KOPT-K1 (cell line): Measurements from ENCODE around the gene DNAJC15.
"Not testable (repeated sequence)": the region's sequence is repeated elsewhere in the genome, so short reads cannot be mapped to it uniquely, and the experiment has no call there.

Experiments used
- H3K27ac ChIP-seq: fragments of 200-600 bp; sonication (generic); 2 replicates; pipeline ENCODE4 v1.5.1; 2016; ENCODE audit warnings: antibody characterized with exemption, mild to moderate bottlenecking, low read depth, low read length; ENCODE audit not compliant: poor library complexity, severe bottlenecking
- H3K36me3 ChIP-seq: fragments of 200-600 bp; sonication (generic); 2 replicates; pipeline ENCODE4 v1.5.1; 2017; ENCODE audit warnings: antibody characterized with exemption, mild to moderate bottlenecking, low read length, moderate library complexity; ENCODE audit not compliant: insufficient read depth
- H3K9me3 ChIP-seq: fragments of 200-600 bp; sonication (generic); 2 replicates; pipeline ENCODE4 v1.5.1; 2017; ENCODE audit warnings: antibody characterized with exemption, low read length, mild to moderate bottlenecking; ENCODE audit not compliant: insufficient read depth, poor library complexity, severe bottlenecking

The DNAJC15 gene

DNA sequence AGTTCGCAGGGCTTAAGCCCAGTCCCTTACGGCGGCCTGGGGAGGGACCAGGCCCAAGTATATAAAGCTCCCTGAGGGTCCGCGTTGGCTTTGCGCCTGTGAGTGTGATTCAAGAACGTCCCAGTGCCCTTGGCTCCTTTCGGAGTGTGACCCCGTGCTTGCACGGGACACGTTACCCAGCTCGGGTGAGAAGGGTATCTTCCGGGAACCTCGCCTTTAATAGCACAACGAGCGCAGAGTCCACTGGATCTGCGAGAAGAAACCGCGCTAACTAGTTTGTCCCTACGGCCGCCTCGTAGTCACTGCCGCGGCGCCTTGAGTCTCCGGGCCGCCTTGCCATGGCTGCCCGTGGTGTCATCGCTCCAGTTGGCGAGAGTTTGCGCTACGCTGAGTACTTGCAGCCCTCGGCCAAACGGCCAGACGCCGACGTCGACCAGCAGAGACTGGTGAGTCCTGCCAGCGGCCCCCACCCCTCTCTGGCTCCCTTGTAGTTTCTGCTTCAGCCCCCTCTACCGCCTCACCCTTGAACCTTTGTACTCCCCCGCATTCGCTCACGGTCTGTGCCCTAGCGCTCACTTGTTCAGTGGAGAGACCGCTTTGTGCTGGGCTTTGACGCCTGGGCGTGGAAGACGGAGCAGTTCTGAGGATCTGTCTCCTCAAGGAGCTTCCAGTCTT lies at the start of gene DNAJC15:
TSS of gene DNAJC15 (plus strand) at position 298 of the 675 bp plus-strand sequence. CDS start at position 339, 41 bp downstream.
- Histone ChIP-seq H3K27ac (peak within 1 kb of the TSS; percentile 49), H3K36me3 (no peaks in the 10 kb centered on the region), H3K9me3 (no peaks in the 10 kb centered on the region)

DNA sequence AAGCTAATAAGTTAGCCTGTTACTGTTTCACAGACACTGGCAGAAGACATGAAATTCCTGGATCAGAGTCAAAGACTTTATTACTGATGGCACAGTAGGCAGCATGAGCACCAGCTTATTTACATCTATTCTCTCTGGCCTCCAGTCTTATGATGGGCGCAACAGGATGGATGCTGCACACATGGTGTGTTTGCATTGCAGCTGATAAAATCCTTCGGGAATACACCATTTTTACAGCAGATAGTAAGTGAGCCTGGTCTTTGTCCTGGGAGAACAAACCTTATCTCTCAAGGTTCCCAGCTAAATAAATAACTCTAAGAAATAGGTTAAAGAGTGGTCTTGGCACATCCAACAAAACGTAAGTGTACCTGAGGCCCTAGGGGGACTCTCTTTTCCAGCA lies 47.3 kb upstream of the DNAJC15 start:
- H3K36me3 ChIP-seq = peaks cover 32% of the 10 kb centered on the region
- H3K27ac ChIP-seq = no peak overlapping the region
- peaks cover 26% of the 10 kb centered on the region for H3K9me3 ChIP-seq

DNA sequence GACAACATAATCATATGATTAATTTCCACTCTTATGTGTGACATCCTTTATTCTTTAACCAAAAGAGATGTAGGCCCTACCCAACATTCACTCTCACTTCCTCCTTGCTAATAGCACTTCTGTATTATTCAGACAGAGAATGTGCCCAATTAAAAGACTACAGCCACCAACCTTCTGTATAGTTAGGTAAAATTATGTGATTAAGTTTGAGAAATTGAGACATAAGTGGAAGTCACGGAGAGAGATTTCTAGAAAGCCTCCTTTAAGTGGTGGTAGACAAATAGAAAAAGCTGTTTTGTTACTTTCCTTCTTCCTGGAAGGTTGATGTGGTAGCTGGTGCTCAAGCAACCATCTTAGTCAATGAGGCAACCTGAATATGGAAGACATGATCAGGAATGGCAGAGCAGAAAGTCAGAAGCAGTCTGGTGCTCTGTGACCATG lies 46.1 kb upstream of the DNAJC15 start:
- H3K27ac ChIP-seq = no peak overlapping the region
- peaks cover 36% of the 10 kb centered on the region for H3K9me3 ChIP-seq
- H3K36me3 ChIP-seq = peaks cover 24% of the 10 kb centered on the region

DNA sequence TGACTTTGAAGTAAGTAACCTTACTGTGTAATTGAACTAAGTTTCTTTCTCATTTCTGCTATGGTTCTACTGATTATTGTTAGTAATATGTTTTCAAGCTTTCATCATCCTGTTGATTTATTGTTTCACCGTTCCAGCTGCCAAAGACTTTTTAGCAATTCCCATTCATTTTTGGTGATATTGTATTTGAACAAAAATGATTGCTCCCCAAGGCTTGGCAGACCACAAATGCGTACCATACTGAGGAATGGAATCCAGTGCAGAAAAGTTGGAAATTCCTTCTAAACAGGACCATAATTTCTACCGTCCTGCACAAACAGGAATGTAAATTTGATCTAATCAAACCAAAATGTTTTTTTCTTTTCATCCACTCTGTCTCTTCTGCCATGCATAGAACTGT lies 42.1 kb upstream of the DNAJC15 start:
- Histone ChIP-seq H3K27ac (no peak overlapping the region), H3K36me3 (peaks cover 17% of the 10 kb centered on the region), H3K9me3 (peaks cover 40% of the 10 kb centered on the region)

DNA sequence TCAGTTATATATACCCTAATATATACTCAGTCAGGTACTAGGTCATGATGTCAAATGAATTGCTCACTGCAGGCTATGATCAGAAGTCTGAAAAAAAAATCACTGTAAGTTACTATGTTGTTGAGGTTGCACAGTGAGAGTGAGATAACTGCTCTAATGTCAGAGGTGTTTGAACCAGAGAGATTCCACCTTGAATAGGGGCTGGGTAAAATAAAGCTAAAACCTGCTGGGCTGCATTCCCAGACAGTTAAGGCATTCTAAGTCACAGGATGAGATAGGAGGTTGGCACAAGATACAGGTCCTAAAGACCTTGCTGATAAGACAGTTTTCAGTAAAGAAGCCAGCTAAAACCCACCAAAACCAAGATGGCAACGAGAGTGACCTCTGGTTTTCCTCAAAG lies 41.5 kb upstream of the DNAJC15 start:
- Histone ChIP-seq H3K9me3 (peaks cover 40% of the 10 kb centered on the region), H3K36me3 (peaks cover 17% of the 10 kb centered on the region), H3K27ac (no peak overlapping the region)

DNA sequence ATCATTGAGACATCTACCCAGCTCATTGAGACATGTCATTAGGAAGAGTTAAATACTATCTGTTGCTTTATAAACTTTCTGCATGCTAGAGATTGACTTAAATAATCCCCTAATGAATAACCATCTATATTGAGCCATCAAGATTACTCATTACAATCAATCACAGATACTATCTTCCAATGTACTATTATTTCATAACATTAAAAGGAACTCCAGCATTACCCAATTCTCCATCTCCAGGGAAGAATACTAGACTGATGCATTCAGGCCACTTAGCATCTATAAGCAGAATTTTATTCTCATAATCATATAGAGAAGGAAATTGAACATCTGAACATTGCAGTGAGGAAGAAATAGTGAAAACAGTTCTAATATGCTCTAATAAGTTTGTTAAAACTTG lies 39.4 kb upstream of the DNAJC15 start:
- Histone ChIP-seq H3K27ac (no peak overlapping the region), H3K36me3 (peaks cover 17% of the 10 kb centered on the region), H3K9me3 (peaks cover 29% of the 10 kb centered on the region)

DNA sequence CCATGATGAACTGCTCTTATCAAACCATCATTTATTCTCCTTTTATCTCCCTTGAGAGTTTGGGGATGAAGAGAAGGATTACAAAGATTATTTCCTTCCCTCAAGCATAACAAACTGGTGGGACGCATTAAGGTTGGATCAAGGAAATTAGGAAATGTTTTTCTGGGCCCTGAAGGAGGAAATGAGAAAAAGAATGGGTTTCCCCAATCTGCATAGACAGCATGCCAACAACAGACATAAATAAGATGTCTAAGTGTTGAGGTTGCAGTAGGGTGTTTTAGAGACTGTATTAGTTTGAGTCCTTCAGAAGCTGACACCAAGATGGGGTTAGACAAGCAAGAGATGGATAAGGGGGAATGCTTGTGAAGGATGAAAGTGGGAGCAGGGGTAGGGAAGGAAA lies 38.7 kb upstream of the DNAJC15 start:
- H3K36me3 ChIP-seq = peaks cover 16% of the 10 kb centered on the region
- H3K27ac ChIP-seq = no peak overlapping the region
- peaks cover 27% of the 10 kb centered on the region for H3K9me3 ChIP-seq

DNA sequence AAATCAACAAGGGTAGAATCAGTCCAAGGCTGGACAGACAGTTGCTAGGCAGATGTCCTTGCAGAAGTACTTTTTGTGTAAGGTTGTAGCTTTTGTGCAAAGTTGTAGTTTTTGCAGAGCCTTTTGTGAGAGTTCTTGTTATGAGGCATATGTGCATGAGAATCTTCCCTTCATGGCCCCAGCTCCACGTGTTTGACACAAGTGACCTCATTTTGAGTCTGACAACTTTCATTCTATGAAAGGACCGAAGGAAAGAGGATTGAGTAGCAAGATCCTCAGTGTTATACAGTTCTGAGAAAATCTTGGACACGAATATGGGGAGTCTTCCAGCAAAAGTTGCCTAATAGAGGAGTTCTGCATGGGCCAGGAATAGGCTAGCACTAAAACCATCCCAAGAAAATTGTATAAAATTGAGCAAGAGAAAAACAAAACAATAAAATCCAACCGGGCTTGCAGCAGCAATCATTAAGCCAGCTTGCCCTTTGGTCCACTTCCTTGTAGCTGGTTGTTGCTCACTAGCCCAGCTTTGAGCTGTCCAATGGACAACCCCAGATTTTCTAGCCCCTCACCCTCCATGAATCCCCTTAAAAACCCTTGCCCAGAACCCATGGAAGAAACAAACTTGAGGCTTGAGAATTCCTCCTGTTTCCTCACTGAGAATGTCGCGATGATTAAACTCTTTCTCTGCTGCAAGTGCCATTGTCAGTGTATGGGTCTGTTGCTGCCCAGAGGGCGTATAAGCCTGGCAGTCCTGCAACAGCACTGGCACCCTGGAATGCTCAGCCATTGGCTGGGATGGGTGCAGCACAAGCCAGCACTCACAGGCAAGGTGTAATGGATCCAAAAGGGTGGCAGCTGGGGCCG lies 37.8 kb upstream of the DNAJC15 start:
- Histone ChIP-seq H3K9me3 (peaks cover 19% of the 10 kb centered on the region), H3K36me3 (peaks cover 8% of the 10 kb centered on the region; the same call in 1 of the 2 replicates), H3K27ac (no peak overlapping the region)

DNA sequence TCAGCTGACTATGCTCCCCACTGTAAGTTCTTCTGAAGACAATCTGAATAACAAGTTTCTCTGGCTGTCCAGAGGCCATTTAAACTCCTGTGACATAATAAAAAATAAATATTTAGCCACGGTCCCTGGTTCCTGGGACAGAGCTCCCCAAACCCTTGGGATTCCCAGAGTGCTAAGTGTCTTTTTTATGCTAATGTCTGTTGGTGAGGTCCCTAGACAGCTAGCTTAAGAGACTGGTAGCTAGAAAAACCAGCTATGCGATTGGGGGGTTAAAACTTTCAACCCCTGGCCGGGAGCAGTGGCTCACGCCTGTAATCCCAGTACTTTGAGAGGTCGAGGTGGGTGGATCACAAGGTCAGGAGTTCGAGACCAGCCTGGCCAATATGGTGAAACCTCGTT lies 37.2 kb upstream of the DNAJC15 start:
- Histone ChIP-seq H3K9me3 (peaks cover 13% of the 10 kb centered on the region), H3K27ac (no peak overlapping the region), H3K36me3 (peaks cover 8% of the 10 kb centered on the region; the same call in 1 of the 2 replicates)

DNA sequence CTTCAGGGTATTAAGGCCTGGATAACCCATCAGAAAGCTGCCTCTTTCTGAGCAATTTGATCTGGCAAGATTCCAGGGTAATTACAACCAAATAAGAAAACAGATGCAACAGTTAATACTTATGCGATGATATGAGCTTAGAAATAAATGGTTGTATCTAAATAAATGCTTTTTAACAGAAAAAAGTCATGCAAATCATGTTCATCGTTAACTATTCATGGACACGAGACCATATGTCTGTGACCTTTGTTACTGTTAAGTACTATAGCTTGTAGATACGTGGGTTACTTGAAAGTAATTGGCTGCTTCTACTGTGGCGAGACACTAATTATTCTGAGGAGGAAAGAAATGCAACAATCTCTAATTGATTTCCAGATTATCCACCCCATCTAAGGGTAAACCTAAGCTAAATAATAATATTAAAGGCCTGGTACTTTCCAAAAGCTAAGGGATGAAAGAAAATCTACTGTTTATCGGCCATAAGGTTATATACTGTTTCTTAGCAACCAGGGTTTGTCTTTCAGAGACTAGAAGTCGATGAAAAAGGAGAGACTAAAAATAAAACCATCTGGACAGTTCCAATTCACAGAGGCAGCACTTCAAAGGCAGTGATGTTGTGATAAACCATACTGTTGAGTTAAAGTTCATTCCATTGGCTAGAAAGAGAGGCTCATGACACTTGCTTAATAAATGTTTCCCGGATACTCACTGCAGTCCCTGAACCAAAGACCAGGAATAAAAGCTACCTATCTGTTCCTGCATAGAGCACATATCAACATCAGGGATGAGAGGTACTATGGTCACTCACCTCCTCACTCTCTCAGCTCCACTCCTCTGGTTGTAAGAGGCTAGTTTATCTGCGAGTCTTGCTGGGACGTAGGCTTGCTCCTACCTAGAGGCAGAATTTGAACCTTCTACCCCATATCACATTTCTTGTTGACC lies 32.8 kb upstream of the DNAJC15 start:
- H3K9me3 ChIP-seq = no peaks in the 10 kb centered on the region

DNA sequence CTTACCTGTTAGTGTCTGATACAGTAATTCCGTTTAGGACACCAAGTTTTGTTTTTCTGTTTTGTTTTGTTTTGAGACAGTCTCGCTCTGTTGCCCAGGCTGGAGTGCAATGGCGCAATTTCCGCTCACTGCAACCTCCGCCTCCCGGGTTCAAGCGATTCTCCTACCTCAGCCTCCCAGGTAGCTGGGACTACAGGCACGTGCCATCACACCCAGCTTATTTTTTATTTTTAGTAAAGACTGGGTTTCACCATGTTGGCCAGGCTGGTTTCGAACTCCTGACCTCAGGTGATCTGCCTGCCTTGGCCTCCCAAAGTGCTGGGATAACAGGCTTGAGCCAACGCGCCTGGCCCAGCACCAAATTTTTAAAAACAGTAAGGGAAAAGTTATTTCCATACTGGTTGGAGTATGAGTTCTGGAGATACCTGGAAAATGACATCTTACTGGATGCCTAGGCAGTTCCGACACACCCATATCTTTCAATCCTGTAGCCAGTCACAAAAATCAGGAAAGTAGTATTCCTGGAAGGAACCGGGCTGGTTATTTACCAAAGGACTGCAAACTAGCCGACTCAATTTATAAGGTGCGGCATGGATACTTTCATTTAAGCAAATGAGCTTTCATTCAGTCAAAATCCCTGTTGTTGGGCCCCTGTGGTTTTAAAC lies 32.0 kb upstream of the DNAJC15 start:
- not testable (repeated sequence) for H3K9me3 ChIP-seq, H3K36me3 ChIP-seq
- H3K27ac ChIP-seq = peak overlapping the region; percentile 94

More for the DNA sequence above, 32.8 kb upstream of the DNAJC15 start:
- peak overlapping the region; percentile 94 for H3K27ac ChIP-seq
- peaks cover 5% of the 10 kb centered on the region; the same call in 1 of the 2 replicates for H3K36me3 ChIP-seq

DNA sequence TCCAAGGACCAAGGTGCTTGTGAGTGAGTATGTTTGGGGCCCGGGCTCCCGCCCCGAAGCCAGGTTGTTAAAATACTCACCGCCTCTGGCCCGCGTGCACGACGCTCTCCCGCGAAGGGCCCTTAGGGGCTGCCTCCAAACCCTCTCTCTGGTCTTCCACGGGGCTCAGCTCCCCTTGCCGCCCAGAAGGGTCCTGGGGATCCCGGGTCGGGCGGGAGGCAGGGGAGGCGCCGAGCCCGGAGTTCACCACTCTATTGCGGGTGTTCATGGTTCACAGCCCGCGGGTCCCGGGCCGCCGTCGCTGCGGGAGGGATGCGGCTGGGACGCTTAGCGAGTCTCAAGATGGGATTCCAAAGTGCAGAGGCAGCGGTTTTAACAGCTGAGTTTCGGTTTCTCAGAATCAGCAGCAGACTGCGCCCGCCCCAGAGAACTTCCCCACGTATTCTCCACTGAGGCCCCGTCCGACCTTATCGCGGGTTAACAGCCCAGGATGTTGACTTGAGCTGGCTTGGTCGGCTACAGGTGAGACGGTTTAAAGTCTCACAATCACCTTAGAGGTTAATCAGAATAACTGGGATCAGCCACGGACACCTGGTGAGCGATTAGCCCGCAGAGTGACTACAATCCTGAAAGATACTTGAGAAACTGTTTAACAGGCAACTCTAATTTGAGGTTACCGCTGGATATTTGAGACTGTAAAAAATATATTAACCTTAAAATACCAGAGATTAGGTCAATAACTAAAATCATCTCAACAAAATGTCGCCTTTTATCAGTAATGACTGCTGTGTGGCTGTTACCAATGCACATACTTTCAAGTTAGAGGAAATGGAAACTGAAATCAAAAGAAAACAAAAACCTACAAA lies 31.3 kb upstream of the DNAJC15 start, which contains the start of gene EPSTI1:
TSS of gene EPSTI1 (minus strand) at position 344 of the 866 bp plus-strand sequence. CDS start at position 268, 76 bp downstream.
- H3K36me3 ChIP-seq = no peaks in the 10 kb centered on the region
- peak within 1 kb of the TSS; percentile 94 for H3K27ac ChIP-seq
- H3K9me3 ChIP-seq = no peaks in the 10 kb centered on the region

DNA sequence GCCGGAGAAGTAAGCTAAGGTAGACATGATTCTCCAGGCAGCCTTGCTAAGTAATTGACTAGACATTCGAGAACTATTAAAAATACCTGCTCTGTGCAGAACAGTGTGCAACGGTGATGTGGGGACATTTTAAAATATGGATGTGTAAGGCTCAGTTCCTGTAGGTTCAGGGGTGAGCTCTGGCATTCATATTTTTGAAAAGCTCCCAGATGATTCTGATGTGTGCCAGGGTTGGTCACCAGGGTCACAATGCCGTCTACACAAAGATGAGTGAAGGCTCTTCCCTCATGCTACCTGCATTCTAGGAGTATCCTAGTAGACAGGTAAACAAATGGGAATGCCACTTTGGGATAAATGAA lies 30.6 kb upstream of the DNAJC15 start:
- Histone ChIP-seq H3K36me3 (no peaks in the 10 kb centered on the region), H3K27ac (peak overlapping the region; percentile 94), H3K9me3 (no peaks in the 10 kb centered on the region)
